Measurements from ENCODE around the gene PHF2. TPM values are rescaled to one million over a fixed set of nuclear protein-coding genes. Genes with fewer than 3 reads are reported as not detected.

PHF2 gene
- total and polyA plus RNA-seq, 2 of the 4 experiments (the other 2 are of a cell fraction): 5.9 to 9.5 TPM

GRCh38 chr9:93569621-93570174 lies 6.7 kb upstream of the PHF2 start:
- no peak overlapping the region for H4K91ac ChIP-seq (ENCODE audit: insufficient read depth, low read depth, low read length)
- dilution Hi-C loops (cut with HindIII; ENCODE audit: low sequenced_read_pairs, unreplicated experiment) (loop anchor here (10.0 kb wide), 1 partner anchor 105 kb away; no protein-coding TSS in a partner anchor), in situ Hi-C loops (cut with MboI; ENCODE audit: low sequenced_read_pairs) (loop anchor here (10.0 to 25.0 kb wide), 2 partner anchors 115 to 457 kb away; partner anchors contain the start of genes FAM120A and FAM120AOS), intact Hi-C loops (cut with micrococcal nuclease) (loop anchor here (10.0 kb wide), 1 partner anchor 255 kb away; no protein-coding TSS in a partner anchor)
- no peak overlapping the region for H2BK120ac ChIP-seq (ENCODE audit: low read depth, low read length)
- no peak overlapping the region for H3K9ac ChIP-seq (ENCODE audit: low read depth, low read length)
- no peak overlapping the region for H2BK5ac ChIP-seq (ENCODE audit: low read depth, low read length, poor library complexity, severe bottlenecking)
- no peak overlapping the region for H2AK9ac ChIP-seq (replicated peaks; ENCODE audit: low read depth, low read length, poor library complexity)
- no peak overlapping the region for H4K8ac ChIP-seq (ENCODE audit: low read depth in 2 of 2, low read length in 2 of 2)
- H2AK5ac ChIP-seq (ENCODE audit: low read depth, low read length): no peak overlapping the region
- CTCF ChIA-PET: no interaction called here
- DNase-seq (no peak), ATAC-seq (ENCODE audit: low read depth) (no peak)
- H3K27ac ChIP-seq (ENCODE audit: insufficient read depth, low read length): no peak overlapping the region
- no peak overlapping the region for H2AFZ ChIP-seq (replicated peaks; ENCODE audit: low read length, poor library complexity)
- H3K79me1 ChIP-seq (ENCODE audit: low read depth in 1 of 2, low read length in 2 of 2): peaks cover 16 to 38% of the 10 kb centered on the region in 2 experiments
- no peaks in the 10 kb centered on the region for H3K36me3 ChIP-seq (ENCODE audit: control insufficient read depth, insufficient read depth, low read length)
- no peak overlapping the region for H3K14ac ChIP-seq (replicated peaks; ENCODE audit: low read depth, low read length)
- H4K20me1 ChIP-seq (ENCODE audit: insufficient read depth, low read length): no peaks in the 10 kb centered on the region
- no peak overlapping the region for H4K5ac ChIP-seq (ENCODE audit: low read depth, low read length)
- BruUV-seq (replicated peaks): no TSS peak
- no peaks in the 10 kb centered on the region for H3K27me3 ChIP-seq (ENCODE audit: control insufficient read depth, insufficient read depth, low read length)
- H2BK15ac ChIP-seq (ENCODE audit: low read depth, low read length): no peak overlapping the region
- H2BK20ac ChIP-seq (ENCODE audit: low read depth, low read length): no peak overlapping the region
- POLR2A ChIA-PET (ENCODE audit: unreplicated experiment): no interaction called here
- H3K18ac ChIP-seq (ENCODE audit: low read depth, low read length): no peak overlapping the region
- no peak overlapping the region for H3K4me3 ChIP-seq (ENCODE audit: insufficient read depth, low read depth, low read length)
- no peak overlapping the region for H3K4ac ChIP-seq (ENCODE audit: low read depth, low read length)
- no peak overlapping the region for H3K23ac ChIP-seq (ENCODE audit: low read depth, low read length)
- 100% methylated on average over 1 of the region's 1 CpG; no CpG with 5 or more reads in 1 of the 2 experiments for WGBS, 2 experiments (ENCODE audit: extremely low coverage in 2 of 2, insufficient read length in 1 of 2)
- no peak overlapping the region for H3K56ac ChIP-seq (ENCODE audit: extremely low read depth, insufficient read depth, low read length)
- H3K4me2 ChIP-seq (ENCODE audit: low read depth, low read length): no peak overlapping the region
- H3K4me1 ChIP-seq (ENCODE audit: control insufficient read depth, insufficient read depth, low read length): peaks cover 7% of the 10 kb centered on the region
- peaks cover 18% of the 10 kb centered on the region for H3K9me1 ChIP-seq (ENCODE audit: insufficient read depth, low read length)
- TF ChIP-seq, protein P1, sequence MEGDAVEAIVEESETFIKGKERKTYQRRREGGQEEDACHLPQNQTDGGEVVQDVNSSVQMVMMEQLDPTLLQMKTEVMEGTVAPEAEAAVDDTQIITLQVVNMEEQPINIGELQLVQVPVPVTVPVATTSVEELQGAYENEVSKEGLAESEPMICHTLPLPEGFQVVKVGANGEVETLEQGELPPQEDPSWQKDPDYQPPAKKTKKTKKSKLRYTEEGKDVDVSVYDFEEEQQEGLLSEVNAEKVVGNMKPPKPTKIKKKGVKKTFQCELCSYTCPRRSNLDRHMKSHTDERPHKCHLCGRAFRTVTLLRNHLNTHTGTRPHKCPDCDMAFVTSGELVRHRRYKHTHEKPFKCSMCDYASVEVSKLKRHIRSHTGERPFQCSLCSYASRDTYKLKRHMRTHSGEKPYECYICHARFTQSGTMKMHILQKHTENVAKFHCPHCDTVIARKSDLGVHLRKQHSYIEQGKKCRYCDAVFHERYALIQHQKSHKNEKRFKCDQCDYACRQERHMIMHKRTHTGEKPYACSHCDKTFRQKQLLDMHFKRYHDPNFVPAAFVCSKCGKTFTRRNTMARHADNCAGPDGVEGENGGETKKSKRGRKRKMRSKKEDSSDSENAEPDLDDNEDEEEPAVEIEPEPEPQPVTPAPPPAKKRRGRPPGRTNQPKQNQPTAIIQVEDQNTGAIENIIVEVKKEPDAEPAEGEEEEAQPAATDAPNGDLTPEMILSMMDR (conservative IDR thresholded peaks at IDR 0.05; ENCODE audit: low read depth, low read length): no peak
- TF ChIP-seq FOS (IDR thresholded peaks at IDR 0.05; ENCODE audit: low read depth, low read length): no peak
- TF ChIP-seq SMC3 (IDR thresholded peaks at IDR 0.05; ENCODE audit: low read depth, low read length): no peak
- no peak for TF ChIP-seq MAFK (IDR thresholded peaks at IDR 0.05; ENCODE audit: low read depth, low read length)
- TF ChIP-seq MXI1 (IDR thresholded peaks at IDR 0.05; ENCODE audit: borderline replicate concordance, low read depth, low read length): no peak
- no peaks in the 10 kb centered on the region for H3K9me3 ChIP-seq (ENCODE audit: control insufficient read depth, insufficient read depth, low read length)
